Neural cell (in vitro differentiated cells): ENCODE measurements around the gene BMI1. TPM values are rescaled to one million over a fixed set of nuclear protein-coding genes. Genes with fewer than 3 reads are reported as not detected.

ENCODE experiments used
- H2AFZ ChIP-seq: fragments of 200-600, 300-800 bp; sonication (generic), shearing (Covaris generic); 2 replicates; pipeline ENCODE4 v1.6.0; 2014; ENCODE audit warnings: low read depth, mild to moderate bottlenecking, antibody characterized with exemption, low read length, moderate library complexity
- H3F3A ChIP-seq: fragments of 200-600 bp; shearing (Covaris generic); 2 replicates; pipeline ENCODE4 v1.6.1; 2016; ENCODE audit warnings: mild to moderate bottlenecking, moderate library complexity, mixed read lengths, antibody characterized with exemption, low read length; ENCODE audit not compliant: insufficient read depth, poor library complexity, severe bottlenecking
- H3K27ac ChIP-seq: fragments of 200-600, 300-800 bp; sonication (generic), shearing (Covaris generic); 2 replicates; pipeline ENCODE4 v1.5.1; 2014; ENCODE audit warnings: mild to moderate bottlenecking, low read length, moderate library complexity
- H3K27me3 ChIP-seq: fragments of 300-800, 200-600 bp; sonication (generic), shearing (Covaris generic); 2 replicates; pipeline ENCODE4 v1.6.0; 2014; ENCODE audit warnings: mild to moderate bottlenecking, low read depth, low read length, moderate library complexity; ENCODE audit not compliant: insufficient read depth
- H3K36me3 ChIP-seq: fragments of 300-800, 200-600 bp; sonication (generic), shearing (Covaris generic); 2 replicates; pipeline ENCODE4 v1.5.1; 2014; ENCODE audit warnings: mild to moderate bottlenecking, antibody characterized with exemption, low read length, moderate library complexity; ENCODE audit not compliant: insufficient read depth
- H3K4me2 ChIP-seq: fragments of 300-800, 200-600 bp; sonication (generic), shearing (Covaris generic); 2 replicates; pipeline ENCODE4 v1.6.0; 2014; ENCODE audit warnings: mild to moderate bottlenecking, low read length
- H3K4me3 ChIP-seq: fragments of 300-800, 200-600 bp; sonication (generic), shearing (Covaris generic); 2 replicates; pipeline ENCODE4 v1.5.1; 2014; ENCODE audit warnings: mild to moderate bottlenecking, low read length, moderate library complexity
- H3K79me2 ChIP-seq: fragments of 200-600 bp; shearing (Covaris generic); replicated peaks from 2 replicates; pipeline ENCODE4 v1.6.0; 2014; ENCODE audit warnings: mild to moderate bottlenecking, low read length, moderate library complexity; ENCODE audit not compliant: insufficient read depth
- H3K9ac ChIP-seq: fragments of 300-800, 200-600 bp; sonication (generic), shearing (Covaris generic); 2 replicates; pipeline ENCODE4 v1.6.1; 2016; ENCODE audit warnings: mild to moderate bottlenecking, low read length, mixed read lengths
- H3K9me2 ChIP-seq: fragments of 200-600 bp; shearing (Covaris generic); 2 replicates; pipeline ENCODE4 v1.6.1; 2016; ENCODE audit warnings: mild to moderate bottlenecking, low read length, mixed read lengths; ENCODE audit not compliant: insufficient read depth
- H3K9me3 ChIP-seq: fragments of 200-600, 300-800 bp; sonication (generic), shearing (Covaris generic); 2 replicates; pipeline ENCODE4 v1.6.1; 2016; ENCODE audit warnings: mild to moderate bottlenecking, mixed run types, low read length, moderate library complexity, mixed read lengths
- H4K20me1 ChIP-seq: fragments of 200-600 bp; shearing (Covaris generic); 2 replicates; pipeline ENCODE4 v1.6.1; 2016; ENCODE audit warnings: mild to moderate bottlenecking, mixed run types; ENCODE audit not compliant: insufficient read depth
- CTCF ChIP-seq: fragments of 450-650 bp; IDR thresholded peaks from 2 replicates; pipeline ENCODE4 v1.5.1; 2014; ENCODE audit warnings: antibody characterized with exemption, mild to moderate bottlenecking, moderate library complexity; ENCODE audit not compliant: poor library complexity, severe bottlenecking
- EP300 ChIP-seq: fragments of 450-650 bp; conservative IDR thresholded peaks from 2 replicates; pipeline ENCODE4 v1.6.1; 2014; ENCODE audit warnings: antibody characterized with exemption, mild to moderate bottlenecking, moderate library complexity; ENCODE audit not compliant: poor library complexity, severe bottlenecking
- EZH2 ChIP-seq: fragments of 200-600, 300-800 bp; shearing (Covaris generic), sonication (generic); IDR thresholded peaks from 2 replicates; pipeline ENCODE4 v1.6.1; 2014; ENCODE audit warnings: antibody characterized with exemption, low read length, borderline replicate concordance, mild to moderate bottlenecking; ENCODE audit not compliant: insufficient read depth, poor library complexity, severe bottlenecking
- MXI1 ChIP-seq: fragments of 450-650 bp; conservative IDR thresholded peaks from 2 replicates; pipeline ENCODE4 v1.6.1; 2014; ENCODE audit warnings: antibody characterized with exemption, mild to moderate bottlenecking; ENCODE audit not compliant: poor library complexity, severe bottlenecking
- POLR2AphosphoS5 ChIP-seq: IDR thresholded peaks from 2 replicates; pipeline ENCODE4 v1.6.1; 2012
- RAD21 ChIP-seq: fragments of 450-650 bp; conservative IDR thresholded peaks from 2 replicates; pipeline ENCODE4 v1.6.1; 2014; ENCODE audit warnings: antibody characterized with exemption, mild to moderate bottlenecking, moderate library complexity
- REST ChIP-seq: IDR thresholded peaks from 2 replicates; pipeline ENCODE4 v1.6.1; 2012; ENCODE audit warnings: borderline replicate concordance
- SMC3 ChIP-seq: fragments of 450-650 bp; conservative IDR thresholded peaks from 2 replicates; pipeline ENCODE4 v1.6.1; 2014; ENCODE audit warnings: antibody characterized with exemption, mild to moderate bottlenecking, moderate library complexity; ENCODE audit not compliant: poor library complexity
- TAF1 ChIP-seq: IDR thresholded peaks from 2 replicates; pipeline ENCODE4 v1.6.1; 2012; ENCODE audit warnings: low read depth
- polyA plus RNA-seq: library from polyadenylated mRNA; depleted of rRNA; stranded (reverse); fragments of >200 nt; gene quantifications from 2 replicates; pipeline ENCODE4 v1.2.3, GENCODE V29; 2014

BMI1 gene
- polyA plus RNA-seq, 1 donor from 2014 or later: 86.8 TPM

- peaks cover 100% of the 10 kb centered on the region for H3K27me3 ChIP-seq
- no peak overlapping the region for H3K9ac ChIP-seq
- H3F3A ChIP-seq: peaks cover 6% of the 10 kb centered on the region
- peaks cover 4% of the 10 kb centered on the region for H3K9me3 ChIP-seq
- no peak overlapping the region for H2AFZ ChIP-seq
- TF ChIP-seq POLR2AphosphoS5: no peak
- TF ChIP-seq MXI1: no peak
- no peak for TF ChIP-seq TAF1
- TF ChIP-seq EP300: no peak
- no peak for TF ChIP-seq CTCF
- no peak for TF ChIP-seq RAD21
- TF ChIP-seq SMC3: no peak
- TF ChIP-seq REST: no peak
- TF ChIP-seq EZH2: no peak
- no peaks in the 10 kb centered on the region for H3K9me2 ChIP-seq
- no peaks in the 10 kb centered on the region for H3K36me3 ChIP-seq
- H3K4me3 ChIP-seq: no peak overlapping the region
- no peaks in the 10 kb centered on the region for H4K20me1 ChIP-seq
- H3K27ac ChIP-seq: no peak overlapping the region
- H3K79me2 ChIP-seq: no peaks in the 10 kb centered on the region
- H3K4me2 ChIP-seq: no peak overlapping the region
These were observed 21.0 kb downstream of the BMI1 start for GRCh38 chr10:22341926-22342196.

- Histone ChIP-seq H2AFZ (no peak overlapping the region), H3K9ac (no peak overlapping the region), H3K9me3 (peaks cover 4% of the 10 kb centered on the region), H3K36me3 (no peaks in the 10 kb centered on the region), H3K9me2 (no peaks in the 10 kb centered on the region), H3F3A (peaks cover 6% of the 10 kb centered on the region), H4K20me1 (no peaks in the 10 kb centered on the region), H3K27ac (no peak overlapping the region), H3K27me3 (peaks cover 100% of the 10 kb centered on the region), H3K4me3 (no peak overlapping the region), H3K79me2 (no peaks in the 10 kb centered on the region), H3K4me2 (no peak overlapping the region)
- TF ChIP-seq TAF1: no peak
- no peak for TF ChIP-seq MXI1
- no peak for TF ChIP-seq POLR2AphosphoS5
These were observed 21.5 kb downstream of the BMI1 start for GRCh38 chr10:22342421-22342820.

DNA sequence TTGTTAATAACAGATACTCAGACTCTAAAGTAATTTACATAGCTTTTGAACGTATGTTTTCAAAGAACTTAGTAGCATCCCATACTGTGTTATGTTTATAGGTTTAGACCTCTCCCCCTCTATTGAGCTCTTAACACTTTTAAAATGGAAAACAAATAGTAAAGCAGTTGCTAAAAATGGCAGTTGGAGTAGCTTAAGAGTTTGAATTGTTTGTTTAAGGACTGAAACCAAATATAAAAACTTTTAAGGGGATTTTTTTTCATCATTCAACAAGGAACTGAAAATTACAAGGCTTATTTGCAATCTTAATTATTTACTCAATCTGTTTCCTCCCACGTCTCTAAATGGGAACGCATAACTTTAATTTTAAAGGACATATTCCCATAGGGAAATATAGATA is 22.8 kb downstream of the BMI1 start:
- no peak overlapping the region for H3K4me3 ChIP-seq
- peaks cover 91% of the 10 kb centered on the region for H3K27me3 ChIP-seq
- peaks cover 4% of the 10 kb centered on the region for H3K9me3 ChIP-seq
- no peak overlapping the region for H3K4me2 ChIP-seq
- H3F3A ChIP-seq: peaks cover 6% of the 10 kb centered on the region
- no peaks in the 10 kb centered on the region for H3K36me3 ChIP-seq
- no peak overlapping the region for H3K9ac ChIP-seq
- no peak overlapping the region for H2AFZ ChIP-seq
- H3K79me2 ChIP-seq: no peaks in the 10 kb centered on the region
- H3K27ac ChIP-seq: no peak overlapping the region
- no peaks in the 10 kb centered on the region for H3K9me2 ChIP-seq
- no peaks in the 10 kb centered on the region for H4K20me1 ChIP-seq
- TF ChIP-seq MXI1 (no peak), EZH2 (no peak), POLR2AphosphoS5 (no peak), REST (no peak), TAF1 (no peak)
